ENCODE results near the gene PTCH2. TPM values are rescaled to one million over a fixed set of nuclear protein-coding genes. Genes with fewer than 3 reads are reported as not detected.
A peak's percentile ranks its signal among the peaks of the same experiment; 100 is the strongest.

The PTCH2 gene
- total RNA-seq, 1 experiment from 2014 or later, result 0.79 TPM

DNA sequence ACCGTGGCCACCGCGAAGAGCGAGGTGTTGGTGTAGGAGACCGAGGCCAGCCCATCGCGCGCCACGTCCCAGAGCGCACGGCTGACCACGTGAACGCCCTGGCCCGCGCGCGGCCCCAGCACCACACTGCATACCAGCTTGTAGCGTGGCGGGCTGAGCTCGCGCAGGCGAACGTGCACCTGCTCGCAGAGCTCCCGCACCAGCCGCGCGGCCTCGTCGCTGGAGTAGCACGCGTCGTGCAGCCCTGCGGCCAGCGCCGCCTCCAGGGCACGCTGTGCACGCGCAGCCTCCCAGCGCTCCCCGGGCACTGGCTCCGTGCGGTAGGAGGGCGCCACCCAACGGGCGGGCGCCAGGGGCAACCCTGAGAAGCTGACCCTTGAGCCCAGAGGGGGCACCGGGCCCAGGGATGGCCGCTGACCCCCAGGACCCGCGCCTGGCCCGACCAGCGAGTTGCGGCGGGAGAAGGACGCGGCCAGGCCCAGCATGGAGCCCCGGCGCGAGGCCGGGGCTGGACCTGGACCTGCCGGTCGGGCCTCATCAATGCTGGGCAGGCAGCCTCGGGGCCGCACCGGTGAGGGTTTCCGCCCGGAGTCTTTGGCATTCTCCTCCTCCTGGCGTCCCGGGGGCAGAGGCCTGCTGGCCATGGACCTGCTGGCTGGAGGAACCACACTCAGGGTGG, 36.9 kb downstream of the PTCH2 start:
- H3K4me3 Mint-ChIP-seq, result no peak overlapping the region
- Histone ChIP-seq H3K4me2 (ENCODE audit: insufficient read depth, insufficient read length, low read length) (no peak overlapping the region), H3K14ac (ENCODE audit: insufficient read depth, low read length) (peak overlapping the region; percentile 89; the same call in 1 of the 2 replicates), H2BK5ac (ENCODE audit: insufficient read length, low read length) (no peak overlapping the region), H2BK12ac (ENCODE audit: insufficient read length, low read depth, low read length) (peak overlapping the region; percentile 78), H3K18ac (ENCODE audit: insufficient read length, low read depth, low read length) (peak overlapping the region; percentile 92), H4K5ac (ENCODE audit: insufficient read length, low read depth, low read length) (no peak overlapping the region), H2AK5ac (ENCODE audit: insufficient read length, low read length) (peak overlapping the region; percentile 7), H4K20me1 (ENCODE audit: control insufficient read depth, insufficient read depth, insufficient read length) (no peaks in the 10 kb centered on the region), H4K8ac (replicated peaks; ENCODE audit: insufficient read length, low read depth, low read length) (no peak overlapping the region), H3K4ac (ENCODE audit: low read depth, low read length) (peak overlapping the region; percentile 86), H2BK120ac (ENCODE audit: low read depth, low read length, poor library complexity, severe bottlenecking) (peak overlapping the region; percentile 55), H3K79me2 (ENCODE audit: insufficient read depth, low read length) (no peaks in the 10 kb centered on the region), H4K91ac (ENCODE audit: insufficient read length, low read depth, low read length) (peak overlapping the region; percentile 96), H3K23me2 (ENCODE audit: insufficient read length, low read depth, low read length, poor library complexity, severe bottlenecking) (peaks cover 3% of the 10 kb centered on the region), H3K23ac (ENCODE audit: insufficient read length, low read depth, low read length) (no peak overlapping the region), H3K9ac (ENCODE audit: extremely low read depth, insufficient read length, low read length) (no peak overlapping the region), H3K27me3 (ENCODE audit: insufficient read depth, low read length) (no peaks in the 10 kb centered on the region), H2BK20ac (ENCODE audit: low read depth, low read length, poor library complexity, severe bottlenecking) (no peak overlapping the region), H3K9me3 (ENCODE audit: control insufficient read depth, low read depth, low read length) (no peaks in the 10 kb centered on the region), H3K79me1 (ENCODE audit: insufficient read depth, low read depth, low read length, poor library complexity, severe bottlenecking) (no peaks in the 10 kb centered on the region), H3K56ac (ENCODE audit: insufficient read length, low read depth, low read length) (no peak overlapping the region), H2BK15ac (ENCODE audit: low read depth, low read length) (no peak overlapping the region), H2AFZ (ENCODE audit: low read length) (no peak overlapping the region), H3K4me1 (ENCODE audit: insufficient read depth, low read length) (peaks cover 10% of the 10 kb centered on the region; the same call in 1 of the 2 replicates), H3K27ac (ENCODE audit: insufficient read length, low read depth, low read length) (peak overlapping the region; percentile 85), H3T11ph (ENCODE audit: low read length) (no peak overlapping the region)
- H3K27me3 Mint-ChIP-seq (ENCODE audit: low read depth), result no peaks in the 10 kb centered on the region
- peaks cover 36 to 38% of the 10 kb centered on the region in 2 experiments for H3K4me1 Mint-ChIP-seq
- WGBS (ENCODE audit: extremely low coverage, insufficient read length, low lambda C conversion rate), result no CpG with 5 or more reads among the region's 70 CpGs
- peaks cover 3 to 42% (median 26%) of the 10 kb centered on the region in 3 experiments for H3K36me3 Mint-ChIP-seq (ENCODE audit: insufficient read depth in 1 of 3, low read depth in 3 of 3)
- DNase-seq, result peak; percentile 41
- H3K27ac Mint-ChIP-seq, result no peak overlapping the region; a peak in 2 of 7 replicates
- H3K9me3 Mint-ChIP-seq, result no peaks in the 10 kb centered on the region
- TF ChIP-seq, protein P1, sequence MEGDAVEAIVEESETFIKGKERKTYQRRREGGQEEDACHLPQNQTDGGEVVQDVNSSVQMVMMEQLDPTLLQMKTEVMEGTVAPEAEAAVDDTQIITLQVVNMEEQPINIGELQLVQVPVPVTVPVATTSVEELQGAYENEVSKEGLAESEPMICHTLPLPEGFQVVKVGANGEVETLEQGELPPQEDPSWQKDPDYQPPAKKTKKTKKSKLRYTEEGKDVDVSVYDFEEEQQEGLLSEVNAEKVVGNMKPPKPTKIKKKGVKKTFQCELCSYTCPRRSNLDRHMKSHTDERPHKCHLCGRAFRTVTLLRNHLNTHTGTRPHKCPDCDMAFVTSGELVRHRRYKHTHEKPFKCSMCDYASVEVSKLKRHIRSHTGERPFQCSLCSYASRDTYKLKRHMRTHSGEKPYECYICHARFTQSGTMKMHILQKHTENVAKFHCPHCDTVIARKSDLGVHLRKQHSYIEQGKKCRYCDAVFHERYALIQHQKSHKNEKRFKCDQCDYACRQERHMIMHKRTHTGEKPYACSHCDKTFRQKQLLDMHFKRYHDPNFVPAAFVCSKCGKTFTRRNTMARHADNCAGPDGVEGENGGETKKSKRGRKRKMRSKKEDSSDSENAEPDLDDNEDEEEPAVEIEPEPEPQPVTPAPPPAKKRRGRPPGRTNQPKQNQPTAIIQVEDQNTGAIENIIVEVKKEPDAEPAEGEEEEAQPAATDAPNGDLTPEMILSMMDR (conservative IDR thresholded peaks at IDR 0.05), result no peak
